ENCODE results near the gene OTOF. TPM values are rescaled to one million over a fixed set of nuclear protein-coding genes. Genes with fewer than 3 reads are reported as not detected.

Gene OTOF
- total and polyA plus RNA-seq, 2 experiments from 2014 or later, result 0.21 to 0.23 TPM

GRCh38 chr2:26465266-26465925 lies 12.5 kb downstream of the OTOF start:
- Histone ChIP-seq H3K79me2 (replicated peaks; ENCODE audit: insufficient read depth) (no peaks in the 10 kb centered on the region), H3K4me3 (no peak overlapping the region), H3K27ac (ENCODE audit: low read depth) (no peak overlapping the region), H2AFZ (no peak overlapping the region), H3F3A (replicated peaks; ENCODE audit: low read depth) (no peaks in the 10 kb centered on the region), H3K4me1 (ENCODE audit: insufficient read depth) (no peaks in the 10 kb centered on the region), H4K20me1 (replicated peaks; ENCODE audit: insufficient read depth) (no peaks in the 10 kb centered on the region; the same call in 1 of the 2 replicates), H3K27me3 (ENCODE audit: insufficient read depth) (no peaks in the 10 kb centered on the region), H3K4me2 (no peak overlapping the region), H3K9me2 (ENCODE audit: insufficient read depth) (no peaks in the 10 kb centered on the region), H3K36me3 (ENCODE audit: insufficient read depth) (no peaks in the 10 kb centered on the region)
- no peak for TF ChIP-seq CTCF (conservative IDR thresholded peaks at IDR 0.05; ENCODE audit: low read depth in 2 of 2)
- TF ChIP-seq EZH2 (IDR thresholded peaks at IDR 0.05; ENCODE audit: low read depth, unreplicated experiment), result no peak
- no peak for TF ChIP-seq EZH2phosphoT487 (IDR thresholded peaks at IDR 0.05; ENCODE audit: unreplicated experiment)
- no peak for TF ChIP-seq ETS1 (IDR thresholded peaks at IDR 0.05)
- TF ChIP-seq NANOG (IDR thresholded peaks at IDR 0.05; ENCODE audit: borderline replicate concordance), result no peak
- no peak for TF ChIP-seq JUNB (IDR thresholded peaks at IDR 0.05; ENCODE audit: unreplicated experiment)
- no peak for TF ChIP-seq ZNF331 (CRISPR knock-in tag; IDR thresholded peaks at IDR 0.05; ENCODE audit: low read depth)
- DNase-seq (ENCODE audit: low spot score) (no peak), ATAC-seq (no peak)
- Mint-ChIP-seq H3K27me3 (ENCODE audit: insufficient read depth, low read depth, poor library complexity) (peaks cover 12% of the 10 kb centered on the region), H3K4me1 (peaks cover 16% of the 10 kb centered on the region), H3K9me3 (no peaks in the 10 kb centered on the region; the same call in 1 of the 3 replicates), H3K27ac (no peak overlapping the region), H3K4me3 (no peak overlapping the region), H3K36me3 (ENCODE audit: low read depth) (no peaks in the 10 kb centered on the region)

GRCh38 chr2:26464390-26465265 lies 13.3 kb downstream of the OTOF start:
- Histone ChIP-seq H3K4me1 (ENCODE audit: insufficient read depth) (no peaks in the 10 kb centered on the region), H3K27me3 (ENCODE audit: insufficient read depth) (no peaks in the 10 kb centered on the region), H4K20me1 (replicated peaks; ENCODE audit: insufficient read depth) (no peaks in the 10 kb centered on the region; the same call in 1 of the 2 replicates), H3K36me3 (ENCODE audit: insufficient read depth) (no peaks in the 10 kb centered on the region), H3F3A (replicated peaks; ENCODE audit: low read depth) (no peaks in the 10 kb centered on the region), H3K4me2 (no peak overlapping the region), H2AFZ (no peak overlapping the region), H3K9me2 (ENCODE audit: insufficient read depth) (no peaks in the 10 kb centered on the region), H3K27ac (ENCODE audit: low read depth) (no peak overlapping the region), H3K79me2 (replicated peaks; ENCODE audit: insufficient read depth) (no peaks in the 10 kb centered on the region), H3K4me3 (no peak overlapping the region)
- Mint-ChIP-seq H3K9me3 (no peaks in the 10 kb centered on the region; the same call in 1 of the 3 replicates), H3K27me3 (ENCODE audit: insufficient read depth, low read depth, poor library complexity) (peaks cover 16% of the 10 kb centered on the region), H3K36me3 (ENCODE audit: low read depth) (no peaks in the 10 kb centered on the region), H3K4me1 (peaks cover 16% of the 10 kb centered on the region), H3K27ac (no peak overlapping the region), H3K4me3 (no peak overlapping the region)
- ATAC-seq, result no peak
- no peak for DNase-seq (ENCODE audit: low spot score)
- TF ChIP-seq REST (IDR thresholded peaks at IDR 0.05; ENCODE audit: unreplicated experiment), result no peak
- no peak for TF ChIP-seq ZNF114 (CRISPR knock-in tag; IDR thresholded peaks at IDR 0.05)
- no peak for TF ChIP-seq CREB1 (CRISPR knock-in tag; IDR thresholded peaks at IDR 0.05; ENCODE audit: low read depth)
- no peak for TF ChIP-seq POLR2AphosphoS5 (IDR thresholded peaks at IDR 0.05; ENCODE audit: low read depth)
- TF ChIP-seq ZNF331 (CRISPR knock-in tag; IDR thresholded peaks at IDR 0.05; ENCODE audit: low read depth), result no peak

Measured in GM23338 (cell line).